ENCODE data around the gene TUBGCP6.

GRCh38 chr22:50225200-50225969, 19.4 kb downstream of the TUBGCP6 start:
- TF ChIP-seq CTCF (IDR thresholded peaks at IDR 0.05) (no peak), POLR2A (IDR thresholded peaks at IDR 0.05) (no peak)

Measured in heart left ventricle (tissue), 13 donors.